Occipital lobe (tissue), 2 donors: ENCODE data around the gene UBR2. TPM values are rescaled to one million over a fixed set of nuclear protein-coding genes. Genes with fewer than 3 reads are reported as not detected.
"Not testable (repeated sequence)": the region's sequence is repeated elsewhere in the genome, so short reads cannot be mapped to it uniquely, and the experiment has no call there.

ENCODE experiments used
- DNase-seq: peaks from one replicate; lab custom pipeline; 2025; lab: John Stamatoyannopoulos, UW
- total RNA-seq: library from RNA; depleted of rRNA; stranded (reverse); fragments of >200 nt; gene quantifications from one replicate; pipeline ENCODE4 v1.2.3, GENCODE V29; 2014

UBR2 gene
- total RNA-seq, 1 donor from 2014 or later = 41.0 TPM

GRCh38 chr6:42555477-42556457 lies 8.1 kb upstream of the UBR2 start:
- no peak for DNase-seq

DNA sequence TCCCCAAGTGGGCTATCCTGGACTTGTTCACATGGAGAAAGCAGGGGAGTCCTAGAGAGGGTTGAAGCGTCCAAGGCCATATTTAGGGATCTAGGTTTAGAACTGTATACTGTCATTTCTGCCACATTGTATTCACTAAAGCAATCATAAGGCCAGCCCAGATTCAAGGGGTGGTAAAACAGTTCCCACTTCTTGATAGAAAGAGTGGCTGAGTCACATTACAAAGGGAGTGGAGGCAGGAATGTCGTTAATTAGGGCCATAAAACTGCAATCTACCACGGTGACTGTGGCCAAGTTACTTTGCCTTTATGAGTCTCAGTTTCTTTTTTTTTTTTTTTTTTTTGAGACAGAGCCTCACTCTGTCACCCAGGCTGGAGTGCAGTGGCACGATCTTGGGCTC lies 7.4 kb upstream of the UBR2 start:
- DNase-seq = no peak

DNA sequence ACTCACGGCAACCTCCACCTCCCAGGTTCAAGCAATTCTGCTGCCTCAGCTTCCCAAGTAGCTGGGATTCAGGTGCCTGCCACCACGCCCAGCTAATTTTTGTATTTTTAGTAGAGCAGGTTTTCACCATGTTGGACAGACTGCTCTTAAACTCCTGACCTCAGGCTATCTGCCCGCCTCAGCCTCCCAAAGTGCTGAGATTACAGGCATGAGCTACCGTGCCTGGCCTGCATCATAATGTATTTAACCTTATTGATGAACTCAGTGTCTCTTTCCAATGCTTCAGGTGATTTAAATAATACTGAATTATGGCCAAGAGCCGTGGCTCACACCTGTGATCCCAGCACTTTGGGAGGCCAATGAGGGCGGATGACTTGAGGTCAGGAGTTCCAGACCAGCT lies 4.6 kb upstream of the UBR2 start:
- DNase-seq = not testable (repeated sequence)

- no peak for DNase-seq
Observed at GRCh38 chr6:42561986-42562385, 1.8 kb upstream of the UBR2 start.

GRCh38 chr6:42562788-42563405 lies 932 bp upstream of the UBR2 start:
- DNase-seq = no peak

DNA sequence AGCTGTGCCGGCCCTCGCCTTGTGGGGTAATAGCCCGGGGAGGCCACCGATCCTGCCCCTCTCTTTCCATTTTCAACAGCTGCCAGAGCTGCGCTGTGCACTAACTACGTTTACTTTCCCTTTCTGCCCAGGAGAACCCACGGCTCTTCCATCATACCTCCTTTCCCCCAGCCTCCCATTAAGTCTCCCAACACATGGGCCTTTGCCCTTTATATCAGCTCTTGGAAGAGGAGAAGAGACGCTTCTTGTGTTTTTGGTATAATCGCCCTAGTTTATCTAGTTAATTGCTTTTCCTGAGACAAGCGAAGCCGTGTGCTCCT lies 637 bp downstream of the UBR2 start:
- no peak for DNase-seq

DNA sequence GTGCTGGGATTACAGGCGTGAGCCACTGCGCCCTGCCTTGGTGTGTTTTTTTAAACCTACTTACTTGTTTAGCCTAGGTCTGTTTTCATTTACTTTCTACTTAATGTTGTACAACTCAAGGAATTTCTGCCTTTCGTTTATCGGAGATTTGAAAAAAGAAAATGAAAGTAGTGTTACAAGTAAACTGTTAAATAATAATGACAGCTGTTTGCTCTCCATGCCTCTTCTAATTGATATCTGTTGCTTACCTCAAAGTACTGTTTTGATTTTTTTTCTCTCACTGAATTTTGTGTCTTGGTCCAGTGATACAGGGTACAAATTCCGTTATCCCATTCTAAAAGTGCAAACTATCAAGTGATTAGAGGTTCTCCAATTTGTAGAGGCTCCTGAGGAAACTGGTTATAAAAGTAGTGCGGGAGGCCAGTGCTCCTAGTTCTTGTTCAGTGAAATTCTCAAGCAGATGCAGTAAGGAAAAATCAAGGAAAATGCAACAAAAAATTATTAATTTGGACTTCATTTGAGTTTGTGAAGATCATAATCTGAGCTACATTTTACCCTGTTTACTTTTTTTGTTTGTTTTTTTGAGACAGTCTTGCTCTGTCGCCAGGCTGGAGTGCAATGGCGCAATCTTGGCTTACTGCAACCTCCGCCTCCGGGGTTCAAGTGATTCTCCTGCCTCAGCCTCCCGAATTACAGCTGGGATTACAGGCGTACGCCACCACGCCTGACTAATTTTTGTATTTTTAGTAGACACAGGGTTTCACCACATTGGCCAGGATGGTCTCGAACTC lies 2.2 kb downstream of the UBR2 start:
- DNase-seq = no peak

GRCh38 chr6:42566614-42567208 lies 2.9 kb downstream of the UBR2 start:
- no peak for DNase-seq

DNA sequence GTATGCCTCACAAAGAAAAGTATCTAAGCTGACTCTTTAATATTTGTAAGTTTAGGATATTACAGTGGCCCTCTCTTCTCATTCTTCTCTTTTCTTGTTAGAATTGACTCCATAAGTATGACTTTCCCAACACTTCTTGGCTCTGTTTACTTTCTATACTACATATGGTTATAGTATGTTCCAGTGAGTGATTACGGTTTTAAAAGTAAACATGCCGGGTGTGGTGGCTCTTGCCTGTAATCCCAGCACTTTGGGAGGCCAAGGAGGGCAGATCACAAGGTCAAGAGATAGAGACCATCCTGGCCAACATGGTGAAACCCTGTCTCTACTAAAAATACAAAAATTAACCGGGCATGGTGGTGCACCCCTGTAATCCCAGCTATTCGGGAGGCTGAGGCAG lies 3.4 kb downstream of the UBR2 start:
- DNase-seq = not testable (repeated sequence)

GRCh38 chr6:42569102-42570028 lies 5.5 kb downstream of the UBR2 start:
- no peak for DNase-seq

DNA sequence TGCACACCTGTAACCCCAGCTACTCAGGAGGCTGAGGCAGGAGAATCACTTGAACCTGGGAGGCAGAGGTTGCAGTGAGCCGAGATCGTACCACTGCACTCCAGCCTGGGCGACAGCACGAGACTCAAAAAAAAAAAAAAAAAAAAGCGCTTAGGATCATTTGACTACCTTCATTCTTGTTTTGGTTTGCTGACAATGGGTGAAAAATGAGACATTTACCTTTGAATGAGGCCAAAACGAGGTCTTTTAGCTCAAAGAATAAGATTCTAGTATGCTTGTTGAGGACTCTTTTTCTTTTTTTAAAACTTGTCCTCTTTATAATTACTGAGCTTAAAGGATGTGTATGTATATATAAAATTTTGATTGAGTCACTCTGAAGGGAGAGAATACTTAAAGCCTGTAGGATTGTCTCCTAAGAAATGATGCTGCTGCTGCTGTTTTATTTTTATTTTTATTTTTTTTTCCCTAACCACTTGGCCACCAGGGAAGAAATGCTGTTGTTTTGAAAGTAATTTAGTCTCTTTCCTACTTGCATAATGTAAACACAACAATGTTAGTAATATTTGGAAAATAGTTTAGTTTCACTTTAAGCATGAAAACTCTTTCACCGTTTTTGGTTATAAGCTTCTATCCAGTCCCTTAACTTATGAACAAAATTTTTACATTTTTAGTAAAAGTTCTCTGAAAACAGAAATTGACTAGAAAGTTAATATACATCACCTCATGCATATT lies 7.9 kb downstream of the UBR2 start:
- DNase-seq = no peak

- DNase-seq = no peak
Observed at GRCh38 chr6:42572523-42572922, 8.7 kb downstream of the UBR2 start.

GRCh38 chr6:42576538-42576937 lies 12.7 kb downstream of the UBR2 start:
- not testable (repeated sequence) for DNase-seq

- no peak for DNase-seq
Observed at GRCh38 chr6:42598300-42598699, 34.5 kb downstream of the UBR2 start.

DNA sequence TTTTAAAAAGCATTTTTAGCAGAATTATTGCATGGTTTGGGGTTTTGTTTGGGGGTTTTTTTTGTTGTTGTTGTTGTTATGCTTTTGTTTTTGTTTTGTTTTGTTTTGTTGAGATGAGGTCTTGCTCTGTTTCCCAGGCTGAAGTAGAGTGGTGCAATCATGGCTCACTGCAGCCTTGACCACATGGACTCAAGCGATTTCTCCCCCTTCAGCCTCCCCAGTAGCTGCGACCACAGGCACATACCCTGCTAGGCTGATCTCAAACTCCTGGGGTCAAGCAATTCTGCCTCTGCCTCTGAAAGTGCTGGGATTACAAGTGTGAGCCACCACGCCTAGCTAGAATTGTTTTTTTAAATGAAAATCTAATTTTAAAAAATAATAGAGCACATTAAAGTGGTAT lies 35.7 kb downstream of the UBR2 start:
- DNase-seq = no peak

- DNase-seq = no peak
Observed at GRCh38 chr6:42604150-42604549, 40.3 kb downstream of the UBR2 start.

DNA sequence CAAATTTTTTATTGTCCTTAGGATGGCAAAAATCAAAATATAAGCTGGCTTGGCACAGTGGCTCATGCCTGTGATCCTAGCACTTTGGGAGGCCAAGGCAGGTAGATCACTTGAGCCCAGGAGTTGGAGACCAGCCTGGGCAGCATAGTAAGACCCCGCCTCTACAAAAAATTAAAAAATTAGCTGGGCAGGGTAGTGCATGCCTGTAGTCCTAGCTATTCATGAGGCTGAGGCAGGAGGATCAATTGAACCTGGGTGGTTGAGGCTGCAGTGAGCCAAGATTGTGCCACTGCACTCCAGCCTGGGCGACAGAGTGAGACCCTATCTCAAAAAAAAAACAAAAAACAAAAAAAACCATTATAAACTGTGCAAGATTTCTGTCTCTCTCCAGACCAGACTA lies 40.9 kb downstream of the UBR2 start:
- not testable (repeated sequence) for DNase-seq

DNA sequence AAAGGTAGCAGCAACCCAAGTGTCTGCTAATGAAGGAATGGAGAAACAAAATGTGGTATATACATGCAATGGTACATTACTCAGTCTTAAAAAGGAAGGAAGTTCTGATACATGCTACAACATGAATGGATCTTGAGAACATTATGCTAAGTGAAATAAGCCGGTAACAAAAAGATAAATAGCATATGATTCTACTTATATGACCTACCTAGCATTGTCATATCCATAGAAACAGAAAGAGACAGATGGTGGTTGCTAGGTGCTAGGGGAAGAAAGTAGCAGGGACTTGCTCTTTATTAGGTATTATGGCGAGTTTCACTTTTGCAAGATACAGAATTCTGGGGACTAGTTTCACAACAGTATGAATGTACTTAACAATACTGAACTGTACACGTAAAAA lies 46.6 kb downstream of the UBR2 start:
- DNase-seq = no peak

DNA sequence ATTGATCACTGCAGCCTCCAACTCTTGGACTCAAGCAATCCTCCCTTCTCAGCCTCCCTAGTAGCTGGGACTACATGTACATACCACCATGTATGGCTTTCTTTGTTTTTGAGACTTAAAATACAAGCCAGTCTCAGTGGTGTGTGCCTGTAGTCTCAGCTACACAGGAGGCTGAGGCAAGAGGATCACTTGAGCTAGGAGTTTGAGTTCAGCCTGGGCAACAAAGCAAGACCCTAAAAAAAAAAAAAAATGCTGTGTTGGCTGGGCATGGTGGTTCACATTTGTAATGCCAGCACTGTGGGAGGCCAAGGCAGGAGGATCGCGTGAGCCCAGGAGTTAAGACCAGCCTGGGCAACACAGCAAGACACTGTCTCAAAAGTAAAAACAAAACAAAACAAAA lies 51.7 kb downstream of the UBR2 start:
- no peak for DNase-seq

- DNase-seq = no peak
Observed at GRCh38 chr6:42616716-42617115, 52.9 kb downstream of the UBR2 start.
